RCC 7860 (cell line): ENCODE measurements around the gene PAPOLG.
"Not testable (repeated sequence)": the region's sequence is repeated elsewhere in the genome, so short reads cannot be mapped to it uniquely, and the experiment has no call there.

Experiments
- DNase-seq: peaks from one replicate; pipeline ENCODE4 v3.0.0-alpha.2; 2015; ENCODE audit warnings: low spot score
- FAIRE-seq: peaks from 2 replicates; lab custom pipeline; 2012; peaks lifted over from hg19 to GRCh38; lab: Jason Lieb, UNC

Gene PAPOLG

GRCh38 chr2:60771508-60771907, 15.4 kb downstream of the PAPOLG start:
- DNase-seq (no peak), FAIRE-seq (no peak)

DNA sequence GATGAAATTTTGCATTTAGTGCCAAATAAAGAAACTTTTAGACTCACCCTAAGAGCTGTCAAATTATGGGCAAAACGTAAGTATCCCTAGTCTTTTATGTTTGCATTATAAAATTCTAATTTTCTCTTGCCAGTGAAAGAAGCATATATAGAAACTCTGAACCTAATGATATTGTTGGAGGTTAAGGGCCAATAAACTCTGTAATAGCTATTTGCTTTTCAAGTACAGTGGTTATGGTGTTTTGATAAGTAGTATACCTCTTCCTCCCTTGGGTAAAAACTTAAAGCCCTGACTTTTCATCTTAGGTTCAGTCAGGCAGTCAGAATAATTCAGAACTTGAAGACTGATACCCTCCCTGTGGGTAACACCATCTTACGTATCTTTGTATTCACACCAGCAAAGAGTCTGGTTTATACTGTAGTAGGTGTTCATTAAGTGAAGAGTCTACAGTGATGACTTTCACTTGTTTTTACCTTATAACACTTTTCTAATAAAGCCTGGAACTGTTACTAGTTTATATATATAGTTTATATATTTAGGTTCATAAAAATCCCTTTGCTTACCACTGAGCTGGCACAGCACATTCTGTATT, 19.1 kb downstream of the PAPOLG start:
- no peak for FAIRE-seq

DNA sequence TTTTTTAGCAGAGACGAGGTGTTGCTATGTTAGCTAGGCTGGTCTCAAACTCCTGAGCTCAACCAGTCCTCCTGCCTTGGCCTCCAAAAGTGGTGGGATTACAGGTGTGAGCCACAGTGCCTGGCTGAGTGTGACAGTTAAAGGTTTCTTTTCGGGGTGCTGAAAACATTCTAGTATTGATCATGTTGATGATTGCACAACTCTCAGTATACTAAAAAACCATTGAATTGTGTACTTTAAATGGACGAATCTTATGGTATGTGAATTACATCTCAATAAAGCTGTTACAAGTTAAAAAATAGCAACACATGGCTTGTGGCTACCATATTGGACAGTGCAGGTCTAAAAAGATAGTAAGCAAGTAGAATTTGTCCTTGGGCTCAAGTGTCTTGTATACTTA, 22.3 kb downstream of the PAPOLG start:
- no peak for FAIRE-seq
- no peak for DNase-seq

More for the DNA sequence above, 19.1 kb downstream of the PAPOLG start:
- DNase-seq: no peak

- DNase-seq (no peak), FAIRE-seq (no peak)
Measured at GRCh38 chr2:60779426-60779825, 23.4 kb downstream of the PAPOLG start.

GRCh38 chr2:60780721-60781120, 24.7 kb downstream of the PAPOLG start:
- FAIRE-seq (no peak), DNase-seq (no peak)

GRCh38 chr2:60793169-60793568, 37.1 kb downstream of the PAPOLG start:
- no peak for FAIRE-seq
- DNase-seq: no peak

DNA sequence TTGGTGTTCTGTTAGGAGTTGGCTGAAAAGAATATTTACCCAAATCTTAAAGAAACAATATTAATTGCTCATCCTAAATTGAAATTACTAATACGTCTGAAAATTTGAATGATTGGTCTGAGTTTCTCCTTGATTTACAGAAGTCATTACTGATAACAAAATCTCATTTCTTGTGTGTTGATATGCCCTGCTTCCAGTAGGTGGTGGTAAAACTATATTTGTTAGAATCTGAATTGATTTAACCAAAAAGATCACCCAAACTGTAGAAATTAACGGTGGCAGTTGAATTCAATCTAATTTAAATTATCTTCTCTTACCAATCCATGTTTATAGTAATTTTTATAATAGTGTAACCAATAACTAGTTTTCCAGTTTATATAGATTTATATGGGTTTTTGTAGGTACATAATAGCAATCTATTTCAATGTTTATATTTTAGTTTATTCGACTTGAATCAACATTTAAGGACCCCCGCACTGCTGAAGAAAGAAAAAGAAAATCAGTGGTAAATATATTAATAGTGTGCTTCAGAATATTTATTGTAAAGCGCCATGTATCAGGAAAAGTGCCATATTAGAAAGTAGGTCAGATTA, 38.3 kb downstream of the PAPOLG start:
- no peak for DNase-seq
- peak; percentile 51 for FAIRE-seq

- FAIRE-seq (no peak), DNase-seq (no peak)
Measured at GRCh38 chr2:60796573-60797509, 40.8 kb downstream of the PAPOLG start.

DNA sequence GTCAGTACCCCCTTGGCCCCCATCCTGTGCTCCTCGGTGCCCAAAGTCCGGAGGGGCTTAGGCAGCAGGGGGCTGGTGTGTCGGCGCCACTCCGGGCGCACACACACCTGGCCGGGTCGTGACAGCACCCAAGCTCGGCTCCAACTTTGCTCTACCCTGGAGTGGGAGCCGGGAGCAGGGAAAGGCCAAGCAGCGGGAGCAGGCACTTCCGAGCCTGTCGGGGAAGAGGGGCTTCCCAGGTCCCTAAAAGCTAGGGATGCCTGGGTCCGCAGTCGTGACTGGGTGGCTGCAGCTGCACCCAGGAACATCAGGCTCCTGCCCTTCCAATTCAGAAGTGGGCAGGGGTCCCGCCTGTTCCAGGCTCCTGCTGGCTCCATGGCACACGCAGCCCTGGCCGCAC, 48.4 kb downstream of the PAPOLG start:
- FAIRE-seq: no peak
- DNase-seq: no peak

GRCh38 chr2:60806595-60806987, 50.5 kb downstream of the PAPOLG start:
- DNase-seq (no peak), FAIRE-seq (no peak)

- FAIRE-seq (no peak), DNase-seq (no peak)
Measured at GRCh38 chr2:60806988-60807681, 51.1 kb downstream of the PAPOLG start.

DNA sequence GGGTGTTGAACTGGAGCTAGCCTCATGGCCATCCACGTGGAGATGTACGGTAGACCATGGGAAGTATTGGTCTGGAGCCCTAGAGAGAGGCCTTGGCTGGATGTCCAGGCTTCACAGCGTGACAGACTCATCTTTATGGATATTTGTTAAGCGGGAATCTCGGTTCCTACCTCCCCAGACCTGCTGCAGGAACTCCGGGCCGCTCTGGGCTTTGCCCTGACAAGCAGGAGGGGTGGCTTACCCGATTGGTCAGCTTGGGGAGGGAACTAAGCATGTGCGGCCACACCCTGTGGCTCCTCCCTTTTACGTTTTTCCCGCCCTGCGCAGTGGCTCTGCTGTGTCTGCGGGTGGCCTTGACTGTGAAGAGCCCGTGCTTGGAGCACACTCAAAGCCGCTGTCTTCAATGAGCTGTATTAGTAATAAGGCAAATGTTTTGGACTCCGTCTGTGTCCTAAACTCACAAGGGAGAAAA, 52.3 kb downstream of the PAPOLG start:
- DNase-seq (no peak), FAIRE-seq (no peak)

DNA sequence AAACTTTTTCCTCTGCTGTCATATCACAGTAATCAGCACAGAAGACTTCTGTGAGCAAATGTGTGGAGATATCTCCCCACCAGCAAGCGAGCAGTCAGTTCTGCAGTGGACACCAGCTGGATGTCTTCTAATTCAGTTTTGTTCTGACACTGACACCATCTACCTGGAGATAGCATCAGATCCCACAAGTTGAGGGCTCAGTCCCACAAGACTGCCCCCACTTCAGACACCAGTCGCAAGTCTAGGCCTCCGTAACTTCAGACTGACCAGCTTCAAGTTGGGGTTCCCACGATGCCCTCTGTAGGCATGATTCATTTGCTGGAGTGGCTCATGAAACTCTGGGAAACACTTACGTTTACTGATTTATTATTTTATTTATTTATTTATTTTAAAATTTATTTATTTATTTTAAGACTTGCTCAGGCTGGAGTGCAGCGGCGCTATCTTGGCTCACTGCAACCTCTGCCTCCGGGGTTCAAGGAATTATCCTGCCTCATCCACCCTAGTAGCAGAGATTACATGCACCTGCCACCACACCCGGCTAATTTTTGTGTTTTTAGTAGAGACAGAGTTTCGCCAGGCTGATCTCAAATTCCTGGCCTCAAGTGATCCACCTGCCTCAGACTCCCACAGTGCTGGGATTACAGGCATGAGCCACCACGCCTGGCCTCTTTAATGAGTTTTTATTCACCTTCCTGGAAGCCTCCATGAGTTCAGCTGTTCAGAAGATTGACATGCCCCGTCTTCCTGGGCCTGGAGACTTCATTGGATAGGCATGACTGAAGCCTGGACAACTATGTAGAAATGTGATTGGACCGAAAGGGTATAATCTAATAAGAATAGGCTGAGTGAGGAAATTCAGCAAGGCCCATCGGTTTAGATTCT, 55.7 kb downstream of the PAPOLG start:
- FAIRE-seq (no peak), DNase-seq (no peak)

DNA sequence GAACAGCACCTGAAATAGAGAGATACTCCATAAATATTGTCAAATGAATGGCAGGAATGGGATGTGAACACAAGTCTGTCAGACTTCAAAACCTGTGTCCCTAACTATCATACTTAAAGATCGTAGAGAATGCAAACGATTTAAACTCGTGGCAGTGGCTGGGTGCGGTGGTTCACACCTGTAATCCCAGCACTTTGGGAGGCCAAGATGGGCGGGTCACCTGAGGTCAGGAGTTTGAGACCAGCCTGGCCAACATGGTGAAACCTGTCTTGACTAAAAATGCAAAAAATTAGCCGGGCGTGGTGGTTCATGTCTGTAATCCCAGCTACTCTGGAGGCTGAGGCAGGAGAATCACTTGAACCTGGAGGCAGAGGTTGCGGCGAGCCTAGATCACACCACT, 61.1 kb downstream of the PAPOLG start:
- not testable (repeated sequence) for FAIRE-seq, DNase-seq

- FAIRE-seq (no peak), DNase-seq (no peak)
Measured at GRCh38 chr2:60818272-60818671, 62.2 kb downstream of the PAPOLG start.

DNA sequence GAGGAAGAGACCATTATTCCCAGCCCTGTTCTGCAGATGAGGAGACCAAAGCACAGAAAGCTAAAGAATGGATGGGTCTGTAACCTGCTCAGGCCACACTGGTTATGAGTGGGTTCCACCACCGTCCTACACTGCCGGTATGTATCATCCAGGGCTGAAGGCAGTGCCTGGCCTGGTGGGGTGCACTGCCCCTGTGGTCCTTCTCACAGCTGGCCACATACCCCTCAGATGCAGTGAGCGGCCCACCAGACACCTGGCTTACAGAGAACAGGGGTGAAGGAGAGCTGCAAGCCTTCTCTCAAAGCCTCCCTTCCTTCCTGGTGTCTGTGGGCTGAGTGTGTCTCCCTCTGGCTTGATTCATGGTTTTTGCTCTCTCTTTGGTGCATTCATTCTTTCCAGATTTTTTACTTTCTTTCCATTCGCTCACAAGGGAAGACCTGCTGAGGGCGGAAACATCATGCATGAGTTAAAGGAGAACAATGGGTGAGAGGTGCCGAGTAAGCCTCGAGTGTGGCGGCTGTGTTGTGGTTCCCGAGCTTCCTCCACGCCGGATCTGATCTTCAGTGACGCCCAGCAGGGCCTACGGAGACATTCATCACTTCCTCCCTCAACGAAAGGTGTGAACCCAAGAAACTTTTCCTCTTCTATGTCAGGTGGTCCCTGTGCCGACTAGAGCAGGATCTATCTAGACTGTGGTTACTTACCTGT, 63.2 kb downstream of the PAPOLG start:
- FAIRE-seq (no peak), DNase-seq (no peak)

- DNase-seq (no peak), FAIRE-seq (no peak)
Measured at GRCh38 chr2:60819936-60820335, 63.9 kb downstream of the PAPOLG start.

DNA sequence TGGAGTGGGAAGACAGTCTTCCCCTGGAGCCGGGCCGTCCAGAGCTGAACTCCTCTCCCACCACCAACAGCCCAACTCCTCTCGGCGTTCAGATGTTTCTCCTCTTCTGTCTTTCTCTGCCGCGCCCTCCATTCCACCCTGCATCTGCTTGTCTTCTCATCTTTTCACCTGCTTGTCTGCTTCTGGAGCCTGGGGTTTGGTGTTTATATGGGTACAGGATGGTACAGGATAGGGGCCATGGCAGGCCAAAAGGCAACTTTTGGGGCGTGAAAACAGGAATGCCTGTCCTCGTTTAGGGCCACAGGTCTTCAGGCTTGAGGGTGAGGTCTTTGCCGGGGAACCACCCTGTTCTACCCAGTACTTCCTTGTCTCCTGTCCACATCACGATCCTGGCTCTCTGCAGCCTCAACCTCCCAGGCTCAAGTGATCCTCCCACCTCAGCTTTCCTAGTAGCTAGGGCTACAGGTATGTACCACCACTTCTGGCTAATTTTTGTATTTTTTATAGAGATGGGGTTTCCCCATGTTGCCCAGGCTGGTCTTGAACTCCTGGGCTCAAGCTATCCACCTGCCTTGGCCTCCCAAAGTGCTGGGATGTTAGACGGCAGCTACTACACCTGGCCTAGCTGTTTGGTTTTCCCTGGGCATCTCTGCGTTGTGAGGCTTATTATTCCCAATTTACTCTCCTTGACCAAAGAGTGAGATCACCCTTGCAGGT, 64.5 kb downstream of the PAPOLG start:
- DNase-seq (no peak), FAIRE-seq (no peak)

GRCh38 chr2:60821133-60821469, 65.0 kb downstream of the PAPOLG start:
- no peak for FAIRE-seq
- DNase-seq: no peak
